SU-DHL-6 (cell line): ENCODE data around the gene OR7G2.

ENCODE experiments used
- EZH2phosphoT487 ChIP-seq: fragments of 200-600 bp; sonication (generic), shearing (Covaris generic); conservative IDR thresholded peaks from 2 replicates; pipeline ENCODE4 v1.6.1; 2018; ENCODE audit warnings: mild to moderate bottlenecking, antibody characterized with exemption, low read length, moderate library complexity, mixed read lengths
- TF ChIP-seq, protein P1 (sequence below): fragments of 200-600 bp; sonication (generic); IDR thresholded peaks from one replicate; pipeline ENCODE4 v1.5.1; 2017; ENCODE audit warnings: antibody characterized with exemption, mild to moderate bottlenecking, low read length, moderate library complexity; ENCODE audit not compliant: insufficient read depth, poor library complexity, severe bottlenecking

DNA sequence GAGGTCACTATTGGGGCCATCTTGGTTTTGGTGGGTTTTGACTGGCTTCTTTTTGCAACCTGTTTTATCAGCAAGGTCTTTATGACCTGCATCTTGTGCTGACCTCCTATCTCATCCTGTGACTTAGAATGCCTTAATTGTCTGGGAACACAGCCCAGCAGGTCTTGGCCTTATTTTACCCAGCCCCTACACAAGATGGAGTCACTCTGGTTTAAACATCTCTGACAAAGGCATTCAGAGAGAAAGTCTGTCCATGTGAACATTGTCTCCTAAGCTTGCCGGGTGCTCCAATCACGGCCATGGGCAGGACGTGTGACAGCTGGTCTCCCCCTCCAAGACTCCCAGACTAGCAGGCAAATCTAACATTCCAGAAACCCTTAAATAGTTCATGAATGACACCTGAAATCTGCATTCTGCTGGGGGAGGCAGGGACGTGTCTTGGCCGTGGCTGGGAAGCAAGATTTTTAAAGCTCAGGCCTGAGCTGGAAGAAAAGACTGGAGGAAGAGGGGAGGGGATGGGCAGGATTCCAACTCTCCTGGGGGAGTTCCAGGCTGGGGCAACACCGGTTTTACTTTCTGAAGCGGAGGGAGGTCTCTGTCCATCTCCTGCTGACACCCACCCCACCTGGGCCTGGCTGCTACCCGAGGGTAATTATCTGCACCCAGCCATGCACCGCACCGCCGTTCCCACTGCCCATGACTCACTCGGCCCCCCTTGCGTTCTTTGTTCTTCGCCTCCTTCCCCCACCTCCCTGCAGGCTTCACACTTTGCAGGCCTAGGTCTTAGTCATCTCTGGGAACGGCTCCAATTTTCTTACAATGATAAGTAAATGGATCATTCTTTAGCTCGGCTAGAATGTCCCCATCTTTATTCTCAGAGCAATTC is 32.0 kb downstream of the OR7G2 start:
- TF ChIP-seq, protein P1, sequence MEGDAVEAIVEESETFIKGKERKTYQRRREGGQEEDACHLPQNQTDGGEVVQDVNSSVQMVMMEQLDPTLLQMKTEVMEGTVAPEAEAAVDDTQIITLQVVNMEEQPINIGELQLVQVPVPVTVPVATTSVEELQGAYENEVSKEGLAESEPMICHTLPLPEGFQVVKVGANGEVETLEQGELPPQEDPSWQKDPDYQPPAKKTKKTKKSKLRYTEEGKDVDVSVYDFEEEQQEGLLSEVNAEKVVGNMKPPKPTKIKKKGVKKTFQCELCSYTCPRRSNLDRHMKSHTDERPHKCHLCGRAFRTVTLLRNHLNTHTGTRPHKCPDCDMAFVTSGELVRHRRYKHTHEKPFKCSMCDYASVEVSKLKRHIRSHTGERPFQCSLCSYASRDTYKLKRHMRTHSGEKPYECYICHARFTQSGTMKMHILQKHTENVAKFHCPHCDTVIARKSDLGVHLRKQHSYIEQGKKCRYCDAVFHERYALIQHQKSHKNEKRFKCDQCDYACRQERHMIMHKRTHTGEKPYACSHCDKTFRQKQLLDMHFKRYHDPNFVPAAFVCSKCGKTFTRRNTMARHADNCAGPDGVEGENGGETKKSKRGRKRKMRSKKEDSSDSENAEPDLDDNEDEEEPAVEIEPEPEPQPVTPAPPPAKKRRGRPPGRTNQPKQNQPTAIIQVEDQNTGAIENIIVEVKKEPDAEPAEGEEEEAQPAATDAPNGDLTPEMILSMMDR: no peak
- no peak for TF ChIP-seq EZH2phosphoT487
